Measurements from ENCODE around the gene GLB1L2.
"Not testable (repeated sequence)": the region's sequence is repeated elsewhere in the genome, so short reads cannot be mapped to it uniquely, and the experiment has no call there.

Gene GLB1L2

GRCh38 chr11:134342572-134343340 is 11.0 kb downstream of the GLB1L2 start (continued):
- no peak for TF ChIP-seq PATZ1 (CRISPR knock-in tag; IDR thresholded peaks at IDR 0.05; ENCODE audit: borderline replicate concordance)

- ATAC-seq = no peak
- TF ChIP-seq OSR1 (CRISPR knock-in tag; IDR thresholded peaks at IDR 0.05) (no peak), GLIS3 (CRISPR knock-in tag; IDR thresholded peaks at IDR 0.05) (no peak), ZFP30 (CRISPR knock-in tag; IDR thresholded peaks at IDR 0.05) (no peak), CSDC2 (CRISPR knock-in tag; IDR thresholded peaks at IDR 0.05) (no peak), PPARA (CRISPR knock-in tag; IDR thresholded peaks at IDR 0.05; ENCODE audit: borderline replicate concordance) (no peak), BACH2 (CRISPR knock-in tag; IDR thresholded peaks at IDR 0.05; ENCODE audit: borderline replicate concordance) (no peak), ZNF8 (CRISPR knock-in tag; IDR thresholded peaks at IDR 0.05) (no peak), ARNTL (CRISPR knock-in tag; IDR thresholded peaks at IDR 0.05; ENCODE audit: borderline replicate concordance, low read depth) (no peak), ZNF70 (CRISPR knock-in tag; IDR thresholded peaks at IDR 0.05) (no peak), ZC3H10 (CRISPR knock-in tag; IDR thresholded peaks at IDR 0.05) (no peak), PATZ1 (CRISPR knock-in tag; IDR thresholded peaks at IDR 0.05; ENCODE audit: borderline replicate concordance) (no peak), TOX (CRISPR knock-in tag; IDR thresholded peaks at IDR 0.05; ENCODE audit: borderline replicate concordance) (no peak), ZFP3 (CRISPR knock-in tag; IDR thresholded peaks at IDR 0.05) (no peak), ISL1 (CRISPR knock-in tag; IDR thresholded peaks at IDR 0.05) (no peak), CREB5 (CRISPR knock-in tag; IDR thresholded peaks at IDR 0.05; ENCODE audit: low read depth) (no peak)
- TF ChIP-seq, protein P1, sequence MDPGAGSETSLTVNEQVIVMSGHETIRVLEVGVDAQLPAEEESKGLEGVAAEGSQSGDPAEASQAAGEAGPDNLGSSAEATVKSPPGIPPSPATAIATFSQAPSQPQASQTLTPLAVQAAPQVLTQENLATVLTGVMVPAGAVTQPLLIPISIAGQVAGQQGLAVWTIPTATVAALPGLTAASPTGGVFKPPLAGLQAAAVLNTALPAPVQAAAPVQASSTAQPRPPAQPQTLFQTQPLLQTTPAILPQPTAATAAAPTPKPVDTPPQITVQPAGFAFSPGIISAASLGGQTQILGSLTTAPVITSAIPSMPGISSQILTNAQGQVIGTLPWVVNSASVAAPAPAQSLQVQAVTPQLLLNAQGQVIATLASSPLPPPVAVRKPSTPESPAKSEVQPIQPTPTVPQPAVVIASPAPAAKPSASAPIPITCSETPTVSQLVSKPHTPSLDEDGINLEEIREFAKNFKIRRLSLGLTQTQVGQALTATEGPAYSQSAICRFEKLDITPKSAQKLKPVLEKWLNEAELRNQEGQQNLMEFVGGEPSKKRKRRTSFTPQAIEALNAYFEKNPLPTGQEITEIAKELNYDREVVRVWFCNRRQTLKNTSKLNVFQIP (CRISPR knock-in tag; IDR thresholded peaks at IDR 0.05; ENCODE audit: borderline replicate concordance, low read depth) = no peak
- TF ChIP-seq, protein P2, sequence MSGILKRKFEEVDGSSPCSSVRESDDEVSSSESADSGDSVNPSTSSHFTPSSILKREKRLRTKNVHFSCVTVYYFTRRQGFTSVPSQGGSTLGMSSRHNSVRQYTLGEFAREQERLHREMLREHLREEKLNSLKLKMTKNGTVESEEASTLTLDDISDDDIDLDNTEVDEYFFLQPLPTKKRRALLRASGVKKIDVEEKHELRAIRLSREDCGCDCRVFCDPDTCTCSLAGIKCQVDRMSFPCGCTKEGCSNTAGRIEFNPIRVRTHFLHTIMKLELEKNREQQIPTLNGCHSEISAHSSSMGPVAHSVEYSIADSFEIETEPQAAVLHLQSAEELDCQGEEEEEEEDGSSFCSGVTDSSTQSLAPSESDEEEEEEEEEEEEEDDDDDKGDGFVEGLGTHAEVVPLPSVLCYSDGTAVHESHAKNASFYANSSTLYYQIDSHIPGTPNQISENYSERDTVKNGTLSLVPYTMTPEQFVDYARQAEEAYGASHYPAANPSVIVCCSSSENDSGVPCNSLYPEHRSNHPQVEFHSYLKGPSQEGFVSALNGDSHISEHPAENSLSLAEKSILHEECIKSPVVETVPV (CRISPR knock-in tag; IDR thresholded peaks at IDR 0.05) = no peak
These were observed 11.9 kb downstream of the GLB1L2 start for GRCh38 chr11:134343646-134344045.

GRCh38 chr11:134344497-134345236 is 12.9 kb downstream of the GLB1L2 start:
- ATAC-seq = not testable (repeated sequence)

DNA sequence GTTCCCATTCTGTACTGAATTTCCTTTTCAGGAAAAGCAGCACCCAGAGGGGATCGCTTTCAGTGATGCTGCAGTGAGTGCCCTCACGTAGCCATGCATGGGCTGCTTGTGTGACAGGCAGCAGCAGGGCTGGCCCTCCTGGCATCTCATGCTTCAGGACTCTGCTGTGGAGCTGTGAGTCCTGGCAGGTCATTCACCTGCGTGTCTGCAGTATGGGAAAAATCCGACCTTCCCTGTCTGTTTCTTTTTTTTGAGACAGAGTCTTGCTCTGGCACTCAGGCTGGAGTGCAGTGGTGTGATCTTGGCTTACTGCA is 13.4 kb downstream of the GLB1L2 start:
- TF ChIP-seq GLIS3 (CRISPR knock-in tag; IDR thresholded peaks at IDR 0.05) (no peak), TCF4 (CRISPR knock-in tag; IDR thresholded peaks at IDR 0.05; ENCODE audit: borderline replicate concordance) (no peak), CREB5 (CRISPR knock-in tag; IDR thresholded peaks at IDR 0.05; ENCODE audit: low read depth) (no peak), SNAI2 (CRISPR knock-in tag; IDR thresholded peaks at IDR 0.05) (no peak), RARB (CRISPR knock-in tag; IDR thresholded peaks at IDR 0.05) (no peak), TOX (CRISPR knock-in tag; IDR thresholded peaks at IDR 0.05; ENCODE audit: borderline replicate concordance) (no peak), OSR1 (CRISPR knock-in tag; IDR thresholded peaks at IDR 0.05) (no peak), ZNF565 (CRISPR knock-in tag; conservative IDR thresholded peaks at IDR 0.05; ENCODE audit: low read depth) (no peak), ZFP3 (CRISPR knock-in tag; IDR thresholded peaks at IDR 0.05) (no peak), ZFP30 (CRISPR knock-in tag; IDR thresholded peaks at IDR 0.05) (no peak), ZNF70 (CRISPR knock-in tag; IDR thresholded peaks at IDR 0.05) (no peak), ARNTL (CRISPR knock-in tag; IDR thresholded peaks at IDR 0.05; ENCODE audit: borderline replicate concordance, low read depth) (no peak), BACH2 (CRISPR knock-in tag; IDR thresholded peaks at IDR 0.05; ENCODE audit: borderline replicate concordance) (no peak)
- TF ChIP-seq, protein P2 (CRISPR knock-in tag; IDR thresholded peaks at IDR 0.05) = no peak
- TF ChIP-seq, protein P1 (CRISPR knock-in tag; IDR thresholded peaks at IDR 0.05; ENCODE audit: borderline replicate concordance, low read depth) = no peak
- no peak for ATAC-seq

Measured in SK-N-SH treated with all-trans-retinoic acid at 6 μM for 48 hours (cell line).